NCI-H2107 (cell line): ENCODE measurements around the gene JSRP1.

Experiments
- DNase-seq: peaks from one replicate; lab custom pipeline; 2025; lab: John Stamatoyannopoulos, UW

JSRP1 gene

DNA sequence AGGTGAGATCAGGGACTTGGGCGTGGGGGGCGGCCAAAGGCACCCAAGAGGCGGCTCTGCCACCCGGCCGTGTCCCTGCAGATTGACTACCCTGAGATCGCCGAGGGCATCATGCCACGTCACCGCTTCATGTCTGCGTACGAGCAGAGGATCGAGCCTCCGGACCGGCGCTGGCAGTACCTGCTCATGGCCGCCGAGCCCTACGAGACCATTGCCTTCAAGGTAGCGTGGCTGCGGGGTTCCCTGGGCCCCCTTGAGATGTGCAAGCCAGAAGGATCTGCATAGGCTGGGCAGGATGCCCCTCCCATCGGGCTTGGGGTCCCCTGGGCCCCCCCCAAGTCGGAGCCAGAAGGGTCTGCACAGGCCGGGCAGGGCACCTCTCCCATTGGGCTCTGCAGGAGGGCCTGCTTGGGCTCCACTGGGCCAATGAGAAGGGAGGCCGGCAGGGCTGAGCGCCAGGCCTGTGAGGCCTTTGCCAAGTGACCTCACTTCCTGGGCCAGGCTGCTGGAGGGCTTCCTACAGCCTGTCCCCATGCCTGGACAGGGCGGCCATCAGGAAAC lies 9.3 kb downstream of the JSRP1 start:
- no peak for DNase-seq

DNA sequence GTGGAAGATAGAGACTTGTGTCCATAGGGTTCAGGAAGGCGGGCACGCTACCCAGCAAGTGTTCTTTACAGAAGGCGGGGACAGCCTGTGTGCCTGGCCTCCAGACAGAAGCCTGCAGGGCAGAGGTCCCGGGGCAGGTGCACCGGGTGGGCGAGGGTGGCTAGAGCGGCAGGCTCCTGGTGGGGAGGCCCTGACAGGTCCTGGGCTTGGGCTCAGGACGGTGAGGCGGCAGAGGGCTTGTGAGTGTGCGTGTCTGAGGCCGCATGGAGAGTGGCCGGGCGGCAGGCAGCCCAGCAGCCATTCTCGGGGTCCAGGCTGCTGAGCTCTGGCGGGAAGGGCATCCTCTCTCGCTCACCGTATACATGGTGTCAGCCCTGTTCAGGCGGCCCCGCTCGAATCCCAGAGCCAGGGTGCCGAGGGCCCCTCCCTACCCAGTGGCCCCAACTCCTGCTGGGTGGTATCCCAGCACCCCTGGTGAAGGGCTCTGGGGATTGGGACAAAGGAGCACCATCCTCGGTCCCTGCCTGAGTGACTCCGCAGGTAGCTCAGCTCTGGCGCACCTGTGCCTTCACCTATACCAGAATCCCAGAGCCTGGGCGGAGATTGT lies 10.1 kb downstream of the JSRP1 start:
- DNase-seq = no peak

DNA sequence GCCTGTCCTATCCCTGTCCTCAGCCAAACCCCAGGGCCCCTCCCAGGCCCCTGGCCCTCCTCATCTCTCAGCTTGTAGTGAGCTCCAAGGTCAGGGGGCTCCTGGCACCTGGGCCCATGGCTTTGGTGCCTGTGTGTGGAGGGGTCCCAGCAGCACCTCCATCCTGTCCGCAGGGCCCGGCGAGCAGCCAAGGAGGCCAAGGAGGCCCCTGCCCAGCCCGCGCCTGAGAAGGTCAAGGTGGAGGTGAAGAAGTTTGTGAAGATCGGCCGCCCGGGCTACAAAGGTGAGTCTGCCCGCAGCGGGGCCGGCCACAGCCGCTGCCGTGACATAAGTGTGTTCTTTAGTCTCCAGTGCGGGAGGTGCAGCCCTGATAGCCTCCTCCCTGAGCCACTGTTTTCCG lies 10.9 kb downstream of the JSRP1 start:
- no peak for DNase-seq

DNA sequence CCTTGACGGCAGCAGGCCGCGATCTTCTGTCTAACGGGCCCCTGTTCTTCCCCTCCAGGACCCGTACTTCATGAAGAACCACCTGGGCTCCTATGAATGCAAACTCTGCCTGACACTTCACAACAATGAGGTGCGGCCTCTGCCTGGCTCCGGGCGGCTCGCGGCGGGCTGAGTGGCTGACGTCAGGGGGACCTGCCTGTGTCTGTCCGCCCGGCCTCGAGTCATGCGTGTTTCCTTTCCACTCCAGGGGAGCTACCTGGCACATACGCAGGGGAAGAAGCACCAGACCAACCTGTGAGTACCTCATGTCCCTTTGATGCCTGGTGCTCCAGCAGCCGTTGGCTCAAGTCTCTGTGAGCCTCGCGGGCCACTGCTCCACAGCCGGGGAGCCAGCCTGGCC lies 11.7 kb downstream of the JSRP1 start:
- no peak for DNase-seq

DNA sequence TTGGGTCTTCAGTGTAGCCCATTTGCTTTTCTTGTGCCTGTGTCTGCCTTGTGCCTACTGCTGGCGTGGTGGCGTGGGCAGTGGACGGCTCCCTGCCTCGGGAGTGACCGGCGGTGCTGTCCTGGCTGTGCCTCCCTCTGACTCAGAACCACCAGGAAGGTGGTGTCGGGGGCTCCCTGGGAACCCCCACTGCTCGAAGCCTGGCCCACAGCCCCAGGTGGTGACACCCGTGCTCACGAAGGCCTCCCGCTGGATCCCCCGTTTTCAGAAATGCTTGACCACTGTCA lies 12.1 kb downstream of the JSRP1 start:
- no peak for DNase-seq

DNA sequence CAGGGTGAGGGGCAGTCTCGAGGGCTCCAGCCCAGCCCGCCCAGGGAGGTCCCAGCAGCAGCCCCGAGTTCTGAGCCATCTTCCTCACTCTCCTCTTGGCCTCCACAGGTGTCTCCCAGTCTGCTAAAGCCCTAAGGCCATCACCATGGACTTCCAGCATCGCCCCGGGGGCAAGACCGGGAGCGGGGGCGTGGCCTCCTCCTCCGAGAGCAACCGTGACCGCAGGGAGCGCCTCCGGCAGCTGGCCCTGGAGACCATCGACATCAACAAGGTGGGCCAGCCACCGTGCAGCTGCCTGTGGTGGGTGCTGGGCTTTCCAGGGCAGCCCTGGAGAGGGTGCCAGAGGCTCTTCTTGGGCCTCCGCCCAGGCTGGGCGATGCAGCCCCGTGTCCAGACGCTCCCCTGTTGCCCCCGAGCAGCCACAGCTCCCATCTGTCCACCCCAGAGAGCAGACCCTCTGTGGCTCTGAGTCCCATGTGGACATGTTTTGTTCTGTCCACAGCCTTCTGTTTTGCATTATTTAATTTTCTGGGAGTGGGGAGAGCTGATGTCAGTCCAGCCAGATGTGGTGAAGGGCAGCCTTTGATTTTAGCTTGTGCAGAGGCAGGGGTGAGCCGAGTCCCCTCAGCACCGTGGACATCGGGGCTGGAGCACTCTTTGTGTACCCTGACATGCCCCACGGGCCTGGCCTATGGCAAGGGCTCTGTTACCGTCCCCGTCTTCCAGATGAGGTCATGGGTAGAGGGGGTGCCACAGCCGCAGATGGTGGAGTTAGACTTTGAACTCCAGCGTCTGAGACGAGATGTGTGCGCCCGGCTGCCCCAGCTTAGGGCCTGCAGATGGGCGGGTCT lies 12.7 kb downstream of the JSRP1 start:
- no peak for DNase-seq

DNA sequence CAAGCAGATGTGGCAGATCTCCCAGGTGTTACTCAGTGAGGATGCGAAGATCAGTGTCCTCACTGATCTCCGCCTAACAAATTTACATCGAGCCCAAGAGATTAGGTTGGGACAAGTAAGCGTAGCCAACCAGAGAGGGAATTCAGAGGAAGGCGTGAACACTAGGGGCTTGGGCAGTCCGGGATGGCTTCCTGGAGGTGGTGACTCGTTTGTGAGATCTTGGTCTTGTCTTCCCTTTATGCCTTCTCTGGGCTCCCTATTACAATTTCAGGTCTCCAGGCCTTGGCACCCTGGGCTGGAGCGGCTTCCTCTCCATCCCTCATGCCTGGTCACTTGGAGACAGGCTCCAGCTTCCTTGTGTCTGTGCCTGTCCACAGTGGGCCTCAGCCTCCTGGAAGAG lies 13.4 kb downstream of the JSRP1 start:
- DNase-seq = no peak

DNA sequence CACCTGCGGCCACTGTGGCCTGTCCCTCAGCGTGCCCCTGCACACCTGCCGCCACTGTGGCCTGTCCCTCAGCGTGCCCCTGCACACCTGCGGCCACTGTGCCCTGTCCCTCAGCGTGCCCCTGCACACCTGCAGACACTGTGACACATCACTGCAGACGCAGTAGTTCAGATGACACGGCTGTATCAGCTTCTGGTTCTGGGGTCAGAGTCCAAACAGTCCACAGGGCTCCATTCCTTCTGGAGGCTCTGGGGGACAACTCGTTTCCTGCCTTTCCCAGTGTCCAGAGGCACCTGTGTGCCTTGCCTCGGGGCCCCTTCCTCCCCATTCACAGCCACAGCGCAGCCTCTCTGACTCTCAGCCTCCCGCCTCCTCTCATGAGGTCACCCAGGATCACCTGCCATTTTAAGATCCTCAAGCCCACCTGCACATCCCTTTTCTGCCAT lies 14.1 kb downstream of the JSRP1 start:
- no peak for DNase-seq

DNA sequence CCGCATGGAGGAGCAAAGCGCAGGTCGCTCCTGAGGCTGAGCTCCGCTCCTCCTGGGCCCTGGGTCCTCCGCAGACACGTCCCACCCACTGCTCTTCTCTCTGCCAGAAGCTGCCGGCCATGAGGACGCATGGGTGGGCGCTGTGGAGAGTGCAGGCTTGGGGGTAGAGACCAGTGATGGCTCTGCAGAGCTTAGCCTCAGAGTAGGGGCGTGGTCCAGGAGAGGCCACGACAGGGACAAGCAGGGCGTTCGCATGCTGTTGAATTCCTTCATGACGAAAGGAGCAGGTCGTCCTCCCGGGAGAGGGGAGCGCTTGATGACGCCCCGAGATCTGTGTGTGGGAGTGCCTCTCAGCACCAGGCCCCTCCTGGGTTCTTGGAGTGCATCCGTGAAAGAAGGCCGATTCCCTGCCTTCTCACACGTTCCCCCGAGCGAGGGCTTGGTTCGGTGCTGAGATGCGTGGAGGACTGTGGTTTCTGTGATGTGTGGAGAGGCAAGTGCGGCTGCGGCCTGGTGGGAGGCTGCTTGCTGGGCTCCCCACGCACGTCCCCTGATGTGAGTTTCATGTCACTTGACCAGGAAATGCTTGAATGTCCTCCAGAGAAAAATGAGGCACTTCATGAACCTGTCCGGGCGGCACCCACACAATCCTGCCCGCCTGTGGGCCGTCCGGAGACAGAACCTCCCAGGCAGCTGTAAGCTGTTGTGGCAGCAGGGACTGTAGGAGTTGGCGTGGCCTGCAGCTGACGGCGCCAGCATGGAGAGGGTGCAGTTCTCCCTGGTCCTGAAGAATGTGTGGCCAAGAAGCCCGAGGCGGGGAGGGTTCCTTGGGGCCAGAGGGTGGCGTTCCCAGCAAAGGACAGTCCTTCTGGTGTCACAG lies 15.1 kb downstream of the JSRP1 start:
- no peak for DNase-seq

DNA sequence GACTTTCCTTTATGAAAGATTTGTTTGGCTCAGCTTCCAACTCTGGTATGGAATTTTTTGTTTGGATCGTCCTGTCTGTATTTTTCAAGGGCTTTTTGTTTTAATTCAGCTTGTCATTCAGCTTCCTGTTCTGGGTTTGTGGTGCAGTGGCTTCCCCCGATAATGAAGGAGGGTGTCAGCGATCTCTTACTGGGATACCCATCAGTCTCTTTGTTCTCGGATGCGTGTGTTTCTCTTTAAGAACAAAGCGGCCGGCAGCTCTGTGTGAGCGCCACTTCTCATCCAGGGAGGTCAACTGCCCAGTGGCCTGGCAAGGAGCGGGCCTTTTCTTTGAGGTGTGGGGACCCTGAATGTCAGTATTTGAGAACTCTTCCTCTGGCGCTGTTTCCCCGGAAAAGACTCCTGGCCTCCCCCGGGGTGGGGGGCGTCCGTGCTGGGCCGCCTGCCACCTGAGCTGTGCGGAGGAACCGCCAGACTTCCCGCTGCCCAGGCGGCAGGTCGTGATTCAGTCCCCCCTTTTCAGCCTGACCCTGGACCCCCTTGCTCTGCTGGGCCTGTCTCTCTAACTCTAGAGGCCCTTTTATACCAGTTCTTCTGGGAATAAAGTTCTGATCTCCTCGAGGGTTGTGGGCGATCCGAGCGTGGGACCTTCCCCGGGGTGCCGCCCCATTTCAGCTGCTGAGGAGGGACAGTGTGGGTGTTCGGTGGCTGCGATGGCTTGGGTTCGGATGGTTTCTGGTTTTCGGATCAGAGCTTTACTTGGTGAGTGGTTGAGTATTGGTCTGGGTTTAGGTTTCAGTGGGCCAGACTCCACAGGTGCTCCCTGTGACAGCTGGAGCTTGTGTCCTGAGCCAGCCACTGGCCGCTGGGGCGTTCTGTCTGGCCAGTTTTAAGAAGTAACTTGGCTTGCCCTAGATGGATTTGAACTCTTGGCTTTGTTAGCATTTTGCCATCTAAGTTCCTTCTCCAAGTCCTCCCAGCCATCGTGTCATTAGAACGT lies 16.1 kb downstream of the JSRP1 start:
- no peak for DNase-seq

DNA sequence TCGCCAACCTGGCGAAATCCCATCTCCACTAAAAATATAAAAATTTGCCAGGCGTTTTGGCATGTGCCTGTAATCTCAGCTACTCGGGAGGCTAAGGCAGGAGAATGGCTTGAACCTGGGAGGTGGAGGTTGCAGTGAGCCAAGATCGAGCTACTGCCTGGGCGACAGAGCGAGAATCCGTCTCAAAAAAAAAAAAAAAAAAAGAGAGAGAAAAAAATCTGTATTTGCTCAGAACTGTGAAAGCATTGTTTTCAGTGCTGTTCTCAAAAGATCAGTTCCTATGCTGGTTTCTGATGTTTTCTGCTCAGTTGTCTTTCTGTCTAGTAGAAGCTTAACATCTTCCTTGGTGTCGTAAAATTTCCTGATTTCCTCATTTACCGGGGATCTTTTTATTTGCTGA lies 17.0 kb downstream of the JSRP1 start:
- DNase-seq = no peak

DNA sequence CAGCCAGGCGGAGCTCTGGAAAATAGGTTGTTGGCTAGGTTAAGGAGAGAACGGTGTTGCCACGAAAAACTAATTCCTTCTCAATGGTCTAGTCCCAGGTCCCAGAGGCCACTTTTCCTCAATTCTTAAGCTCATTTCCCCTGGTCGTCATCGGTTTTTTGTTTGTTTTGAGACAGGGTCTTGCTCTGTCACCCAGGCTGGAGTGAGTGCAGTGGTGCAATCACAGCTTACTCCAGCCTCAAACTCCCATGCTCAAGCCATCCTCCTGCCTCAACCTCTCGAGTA lies 18.4 kb downstream of the JSRP1 start:
- DNase-seq = no peak

DNA sequence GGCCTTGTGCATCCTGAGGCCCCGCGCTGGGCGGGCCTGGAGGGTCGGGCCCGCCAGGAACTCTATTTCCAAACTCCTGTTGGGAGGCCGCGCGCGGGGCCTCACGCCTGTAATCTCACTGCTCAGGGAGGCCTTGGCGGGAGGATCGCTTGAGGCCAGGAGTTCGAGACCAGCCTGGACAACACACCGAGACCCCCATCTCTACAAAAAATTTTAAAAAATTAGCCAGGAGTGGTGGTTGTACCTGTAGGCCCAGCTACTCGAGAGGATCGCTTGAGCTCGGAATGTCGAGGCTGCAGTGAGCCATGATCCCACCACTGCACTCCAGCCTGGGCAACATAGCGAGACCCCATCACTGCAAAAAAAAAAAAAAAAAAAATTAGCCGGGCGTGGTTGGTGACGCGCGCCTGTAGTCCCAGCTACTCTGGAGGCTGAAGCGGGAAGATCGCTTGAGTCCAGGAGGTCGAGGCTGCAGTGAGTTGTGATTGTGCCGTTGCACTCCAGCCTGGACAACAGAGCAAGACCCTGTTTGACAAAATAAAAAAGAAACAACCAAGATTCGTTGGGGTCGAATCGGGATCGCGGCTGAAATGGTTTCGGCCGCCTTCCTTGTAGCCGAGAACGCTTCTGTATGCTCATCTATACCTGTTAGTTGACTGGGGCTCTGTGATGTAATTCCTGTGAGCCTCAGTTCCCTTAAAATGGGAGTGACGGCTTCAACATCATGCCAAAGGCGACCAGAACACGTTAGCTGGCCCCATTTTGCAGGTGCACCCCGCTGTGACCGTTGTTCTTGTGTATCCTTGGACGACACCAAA lies 19.0 kb downstream of the JSRP1 start:
- no peak for DNase-seq

DNA sequence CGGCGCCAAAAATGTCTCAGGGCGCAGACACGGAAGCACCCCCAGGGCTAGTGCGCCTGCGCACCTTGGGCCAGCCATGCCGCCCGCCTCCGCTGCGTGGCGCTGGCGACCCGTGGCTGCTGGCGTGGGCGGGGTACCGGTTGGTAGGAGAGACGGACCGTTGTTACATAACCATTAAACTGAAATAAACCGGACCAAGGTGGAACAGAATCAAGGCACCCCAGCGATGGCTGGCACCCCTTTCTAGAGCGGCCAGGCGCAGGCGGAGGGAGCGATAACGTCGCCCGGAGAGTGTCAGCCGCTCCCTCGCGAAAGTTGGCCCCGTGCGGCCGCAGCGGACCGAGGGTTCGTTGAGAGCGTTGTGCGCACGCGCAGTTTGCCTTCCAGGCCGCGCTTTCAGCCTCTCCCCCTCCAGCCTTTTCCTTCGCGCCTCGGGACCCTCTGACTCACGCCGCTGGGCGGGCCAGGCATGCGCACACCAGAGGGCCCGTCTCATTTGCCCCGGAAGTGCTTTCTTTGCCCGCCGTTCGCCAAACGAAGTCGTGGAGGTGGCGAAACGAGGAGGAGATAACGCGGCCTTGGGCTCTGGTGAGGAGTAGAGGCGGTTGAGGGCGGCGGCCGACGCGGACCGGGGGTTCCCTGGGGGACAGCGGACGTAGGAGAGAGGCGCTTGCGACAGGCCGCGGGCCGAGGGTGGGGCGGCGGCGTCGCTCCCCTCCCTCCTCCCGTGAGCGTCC lies 19.7 kb downstream of the JSRP1 start, which contains the start of the genes PLEKHJ1 and SF3A2:
Gene PLEKHJ1 (minus strand): TSS at position 16 of the 737 bp plus-strand sequence. CDS start 81 bp downstream, outside the sequence.
Gene SF3A2 (plus strand): TSS at position 511 of the 737 bp plus-strand sequence. CDS start 6,595 bp downstream, outside the sequence.
- peak; percentile 91 for DNase-seq

DNA sequence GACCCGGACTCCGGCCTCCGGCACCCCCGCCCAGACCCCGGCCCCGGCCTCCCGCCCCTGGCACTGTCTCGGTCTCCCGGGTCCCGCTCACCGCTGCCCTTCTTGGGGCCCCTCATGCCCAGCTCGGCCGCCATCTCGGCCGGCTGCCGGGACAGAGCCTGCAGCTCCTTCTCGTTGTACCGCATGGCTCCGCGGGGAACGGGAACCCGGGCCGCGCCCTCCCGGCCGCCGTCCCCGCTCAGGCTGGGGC lies 20.2 kb downstream of the JSRP1 start:
- DNase-seq = no peak

DNA sequence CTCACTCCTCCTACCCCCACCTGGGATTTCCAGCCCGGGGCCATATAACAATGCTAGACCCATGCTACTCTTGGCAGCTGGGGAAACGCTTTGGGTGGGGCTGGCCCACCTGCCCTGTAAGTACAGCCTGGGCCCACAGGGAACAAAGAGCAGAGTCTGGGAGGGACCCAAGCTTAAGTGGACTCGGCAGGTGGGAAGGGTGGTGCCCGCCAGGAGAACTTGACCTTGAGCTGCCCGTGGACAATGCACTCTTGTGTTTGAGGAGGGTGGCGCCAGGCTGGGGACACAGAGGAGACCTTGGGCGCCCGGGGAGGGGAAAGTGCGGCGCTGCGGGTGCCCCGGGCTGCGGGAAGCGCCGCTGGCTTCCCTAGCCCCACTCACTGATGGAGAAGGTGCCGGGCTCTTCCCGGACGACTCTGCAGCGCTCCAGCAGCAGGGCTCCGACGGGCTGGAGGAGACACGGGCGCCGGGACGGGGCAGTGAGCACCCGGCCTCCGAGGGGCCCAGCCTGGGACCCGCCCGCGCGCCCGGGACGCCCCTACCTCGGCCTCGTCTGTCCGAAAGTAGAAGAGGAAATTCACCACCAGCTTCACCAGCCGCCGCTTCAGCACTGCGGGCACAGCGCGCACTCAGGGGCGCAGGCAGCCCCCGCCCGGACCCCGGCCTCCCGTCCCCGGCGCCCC lies 20.7 kb downstream of the JSRP1 start:
- no peak for DNase-seq

DNA sequence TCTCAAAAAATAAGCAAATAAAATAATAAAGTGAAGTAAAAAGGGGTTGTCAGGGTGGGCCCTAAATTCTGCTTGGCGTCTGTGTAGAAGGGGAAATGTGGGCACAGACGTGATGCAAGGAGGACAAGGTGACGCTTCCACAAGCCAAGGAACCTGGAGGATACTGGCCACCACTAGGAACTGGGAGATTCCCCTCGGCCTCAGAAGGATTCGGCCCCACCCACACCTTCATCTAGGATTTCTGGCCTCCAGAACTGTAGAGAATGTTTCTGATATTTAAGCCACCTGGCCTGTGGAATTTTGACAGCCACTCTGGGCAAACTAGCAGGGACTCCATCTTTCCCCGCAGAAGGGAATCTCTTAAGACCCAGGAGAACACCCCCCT lies 21.2 kb downstream of the JSRP1 start:
- DNase-seq = no peak

DNA sequence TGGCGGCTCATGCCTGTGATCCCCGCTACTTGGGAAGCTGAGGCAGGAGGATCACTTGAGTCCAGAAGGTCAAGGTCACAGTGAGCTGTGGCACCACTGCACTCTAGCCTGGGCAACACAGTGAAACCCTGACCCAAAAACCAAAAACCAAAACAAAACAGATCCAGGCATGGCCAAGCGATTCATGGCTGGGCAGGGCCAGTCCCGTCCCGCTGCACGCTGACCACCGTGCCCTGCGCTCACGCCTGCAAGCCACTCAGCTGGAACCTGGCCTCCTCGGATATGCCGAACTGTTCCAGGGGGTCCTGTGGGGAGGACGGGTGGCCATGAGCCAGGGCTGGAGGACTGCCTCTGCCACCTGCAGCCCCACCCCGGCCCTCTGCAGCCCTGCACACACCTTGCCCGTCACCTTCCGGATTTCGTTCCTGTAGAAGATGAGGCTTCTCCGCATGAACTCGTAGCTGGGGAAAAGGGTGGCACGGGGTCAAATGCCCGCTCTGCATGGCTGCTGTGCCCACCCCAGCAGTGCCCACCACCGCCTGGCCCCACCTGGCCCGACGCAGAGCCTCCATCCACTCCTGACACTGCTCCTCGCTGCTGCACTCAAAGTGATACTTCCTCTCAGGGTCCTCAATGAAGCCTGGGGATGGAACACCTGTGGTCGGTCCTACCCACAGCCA lies 22.5 kb downstream of the JSRP1 start:
- DNase-seq = no peak
